Body of pancreas (tissue), 4 donors: ENCODE data around the gene UBXN10. TPM values are rescaled to one million over a fixed set of nuclear protein-coding genes. Genes with fewer than 3 reads are reported as not detected.

Experiments
- ATAC-seq: fragments of 150-250 bp; one replicate; pipeline ENCODE4 v1.9.1; 2016
- DNase-seq, 4 donors: peaks; one replicate each; pipeline ENCODE4 v3.0.0-alpha.2; 2019
- H3K27ac ChIP-seq, 4 donors: fragments of 200-600 bp; sonication (generic); 1 replicate in 3 of 4; 2 replicates in 1 of 4; pipeline versions ENCODE4 v1.5.1 to v1.6.1; 2016 to 2019; ENCODE audit warnings: mild to moderate bottlenecking in 1 of 4, mixed read lengths in 1 of 4, moderate library complexity in 1 of 4
- H3K27me3 ChIP-seq, 2 donors: fragments of 200-600 bp; sonication (generic); one replicate each; pipeline ENCODE4 v1.6.0; 2016; ENCODE audit warnings: mild to moderate bottlenecking in 1 of 2
- H3K36me3 ChIP-seq, 2 donors: fragments of 200-600 bp; sonication (generic); replicated peaks in 1 of 2; 2 replicates each; pipeline ENCODE4 v1.5.1; 2016; ENCODE audit warnings: low read depth in 2 of 2; ENCODE audit not compliant: insufficient read depth in 1 of 2
- H3K4me1 ChIP-seq: fragments of 200-600 bp; sonication (generic); one replicate; pipeline ENCODE4 v1.6.0; 2016
- H3K4me3 ChIP-seq, 2 donors: fragments of 200-600 bp; sonication (generic); 1 replicate in 1 of 2; 2 replicates in 1 of 2; pipeline ENCODE4 v1.5.1; 2016 to 2019
- H3K9me3 ChIP-seq, 3 donors: fragments of 200-600 bp; sonication (generic); 1 replicate in 2 of 3; 2 replicates in 1 of 3; pipeline ENCODE4 v1.5.1; 2016
- POLR2A ChIP-seq, 3 donors: fragments of 450-650 bp; IDR thresholded peaks; one replicate each; pipeline ENCODE4 v1.6.1; 2016; ENCODE audit warnings: antibody characterized with exemption in 3 of 3, mild to moderate bottlenecking in 2 of 3
- WGBS, 2 donors: methylation state at CpG; one replicate each; pipeline ENCODE4 v1.1.5; 2017; 5-methylcytosine and 5-hydroxymethylcytosine counted together
- intact Hi-C: fragments of 100-400 bp; cut with DNase I; formaldehyde crosslinking; loops from one replicate; pipeline ENCODE4 v1.15.1; 2023
- total RNA-seq, 2 donors: library from RNA; depleted of rRNA; stranded (reverse); fragments of >200 nt; gene quantifications; one replicate each; pipeline ENCODE4 v1.1.0, GENCODE V29; 2016
- TF ChIP-seq, protein P1 (sequence below), 7 experiments: fragments of 450-650 bp in 4 of 7; fragments of 200-600 bp in 3 of 7; sonication (generic) in 3 of 7; IDR thresholded peaks; one replicate each; pipeline ENCODE4 v1.5.1; 2016 to 2019; ENCODE audit warnings: antibody characterized with exemption in 7 of 7

The UBXN10 gene
- total RNA-seq, 2 donors from 2014 or later: under 0.01 to 1.0 TPM

DNA sequence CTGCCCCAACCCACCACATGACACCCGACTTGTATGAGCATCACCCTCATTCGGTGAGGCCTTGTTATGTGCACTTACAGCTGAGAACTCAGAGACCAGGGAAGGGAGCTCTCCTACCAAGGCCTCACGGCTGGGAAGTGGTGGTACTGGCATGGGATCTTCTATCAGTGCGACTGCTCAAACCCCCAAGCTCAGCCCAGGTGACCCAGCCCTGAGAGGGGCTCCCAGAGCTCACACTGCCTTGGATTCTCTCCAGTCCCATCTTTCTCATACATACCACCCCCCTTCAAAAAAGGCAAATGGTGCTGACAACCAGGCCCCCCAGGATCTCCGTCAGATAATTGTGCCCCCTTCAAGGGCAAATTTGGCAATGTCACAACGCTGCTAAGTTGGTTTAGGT is 47.5 kb upstream of the UBXN10 start:
- no peak overlapping the region for H3K4me3 ChIP-seq
- H3K9me3 ChIP-seq: no peaks in the 10 kb centered on the region
- no peaks in the 10 kb centered on the region for H3K4me1 ChIP-seq
- WGBS, 2 donors: 84 to 87% methylated on average over 6 of the region's 6 CpGs
- ATAC-seq: no peak
- intact Hi-C loops: no loop called here
- H3K36me3 ChIP-seq: no peaks in the 10 kb centered on the region
- no peaks in the 10 kb centered on the region for H3K27me3 ChIP-seq
- H3K27ac ChIP-seq: no peak overlapping the region
- no peak for DNase-seq
- TF ChIP-seq, protein P1, sequence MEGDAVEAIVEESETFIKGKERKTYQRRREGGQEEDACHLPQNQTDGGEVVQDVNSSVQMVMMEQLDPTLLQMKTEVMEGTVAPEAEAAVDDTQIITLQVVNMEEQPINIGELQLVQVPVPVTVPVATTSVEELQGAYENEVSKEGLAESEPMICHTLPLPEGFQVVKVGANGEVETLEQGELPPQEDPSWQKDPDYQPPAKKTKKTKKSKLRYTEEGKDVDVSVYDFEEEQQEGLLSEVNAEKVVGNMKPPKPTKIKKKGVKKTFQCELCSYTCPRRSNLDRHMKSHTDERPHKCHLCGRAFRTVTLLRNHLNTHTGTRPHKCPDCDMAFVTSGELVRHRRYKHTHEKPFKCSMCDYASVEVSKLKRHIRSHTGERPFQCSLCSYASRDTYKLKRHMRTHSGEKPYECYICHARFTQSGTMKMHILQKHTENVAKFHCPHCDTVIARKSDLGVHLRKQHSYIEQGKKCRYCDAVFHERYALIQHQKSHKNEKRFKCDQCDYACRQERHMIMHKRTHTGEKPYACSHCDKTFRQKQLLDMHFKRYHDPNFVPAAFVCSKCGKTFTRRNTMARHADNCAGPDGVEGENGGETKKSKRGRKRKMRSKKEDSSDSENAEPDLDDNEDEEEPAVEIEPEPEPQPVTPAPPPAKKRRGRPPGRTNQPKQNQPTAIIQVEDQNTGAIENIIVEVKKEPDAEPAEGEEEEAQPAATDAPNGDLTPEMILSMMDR (IDR thresholded peaks at IDR 0.05): no peak

DNA sequence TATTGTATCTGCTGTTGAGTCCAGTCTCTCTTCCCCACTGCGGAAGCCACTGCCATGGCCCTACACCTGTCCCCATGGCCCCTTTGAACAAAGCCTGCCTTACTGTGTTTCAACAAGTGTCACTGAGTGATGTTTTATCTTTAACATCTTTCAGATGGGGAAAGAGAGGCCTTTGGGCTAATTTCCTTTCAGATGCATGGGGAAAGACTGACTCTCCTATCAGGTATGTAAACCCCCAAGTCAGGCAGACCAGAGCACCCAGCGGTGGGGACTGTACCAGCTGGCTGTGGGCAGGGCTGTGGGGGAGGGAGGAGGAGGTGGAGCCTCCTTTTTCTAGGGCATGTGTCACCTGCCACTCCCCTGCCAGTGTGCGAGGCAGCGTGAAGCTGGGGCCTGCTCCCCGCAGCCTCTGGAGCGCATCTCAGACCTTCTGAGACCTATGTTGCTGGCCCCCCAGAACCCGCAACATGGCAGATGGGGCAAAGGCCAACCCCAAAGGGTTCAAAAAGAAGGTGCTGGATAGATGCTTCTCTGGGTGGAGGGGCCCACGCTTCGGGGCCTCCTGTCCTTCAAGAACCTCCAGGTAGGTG is 46.8 kb upstream of the UBXN10 start, which contains the start of gene PLA2G2F:
Gene PLA2G2F (plus strand): TSS at position 363 of the 590 bp plus-strand sequence. CDS start 105 bp downstream, at position 468.
- Histone ChIP-seq H3K9me3 (no peaks in the 10 kb centered on the region), H3K4me1 (no peaks in the 10 kb centered on the region), H3K4me3 (no peak within 1 kb of the TSS), H3K27ac (no peak within 1 kb of the TSS), H3K27me3 (no peaks in the 10 kb centered on the region), H3K36me3 (no peaks in the 10 kb centered on the region)
- TF ChIP-seq, protein P1 (IDR thresholded peaks at IDR 0.05): no peak
- no peak for TF ChIP-seq POLR2A (IDR thresholded peaks at IDR 0.05)
- 88 to 92% methylated on average over 6 to 9 of the region's 9 CpGs for WGBS, 2 donors
- ATAC-seq (no peak), DNase-seq (no peak)
- intact Hi-C loops: no loop called here

DNA sequence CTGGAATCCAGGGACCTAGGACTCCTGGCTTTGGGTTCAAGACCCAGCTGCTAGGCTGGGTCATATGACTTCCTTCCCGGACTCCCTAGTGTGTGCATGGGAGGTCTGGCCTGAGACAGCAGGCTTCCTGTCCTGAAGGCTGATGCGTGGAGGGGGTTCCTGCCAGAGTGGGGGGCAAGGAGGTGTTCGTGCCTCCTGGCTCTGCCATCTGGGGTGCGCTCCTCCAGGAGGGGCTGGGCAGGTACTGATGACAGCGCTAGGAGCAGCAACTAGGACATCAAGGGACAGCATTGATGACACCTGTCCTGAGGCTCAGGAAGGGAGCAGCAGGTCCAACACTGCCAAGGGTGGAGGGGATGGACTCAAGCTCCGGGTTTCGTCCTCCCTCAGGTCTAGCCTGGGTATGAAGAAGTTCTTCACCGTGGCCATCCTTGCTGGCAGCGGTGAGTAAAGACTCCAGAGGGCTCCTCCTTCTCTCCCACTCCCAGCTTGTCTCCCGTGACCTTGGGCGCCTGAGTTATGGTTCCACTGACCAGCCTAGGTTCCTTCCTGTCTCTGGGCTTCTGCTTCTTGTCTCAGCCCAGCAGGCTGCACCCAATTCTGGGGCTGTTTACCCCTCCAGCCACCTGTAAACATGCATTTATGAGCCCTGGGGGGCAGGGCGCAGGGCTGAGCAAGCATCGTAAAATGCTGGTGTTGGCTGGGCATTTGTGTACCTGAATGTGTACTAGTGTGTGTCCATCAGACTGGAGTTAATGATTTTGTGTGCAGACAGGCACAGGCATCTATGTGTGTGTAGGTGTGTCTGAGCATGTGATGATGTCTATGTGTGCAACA is 45.9 kb upstream of the UBXN10 start:
- Histone ChIP-seq H3K27ac (no peak overlapping the region), H3K9me3 (no peaks in the 10 kb centered on the region), H3K4me3 (no peak overlapping the region), H3K36me3 (no peaks in the 10 kb centered on the region), H3K4me1 (no peaks in the 10 kb centered on the region), H3K27me3 (no peaks in the 10 kb centered on the region)
- TF ChIP-seq, protein P1 (IDR thresholded peaks at IDR 0.05): no peak
- TF ChIP-seq POLR2A (IDR thresholded peaks at IDR 0.05): no peak
- no peak for ATAC-seq
- no peak for DNase-seq
- intact Hi-C loops: no loop called here
- WGBS, 2 donors: 72 to 79% methylated on average over 7 to 13 of the region's 13 CpGs

DNA sequence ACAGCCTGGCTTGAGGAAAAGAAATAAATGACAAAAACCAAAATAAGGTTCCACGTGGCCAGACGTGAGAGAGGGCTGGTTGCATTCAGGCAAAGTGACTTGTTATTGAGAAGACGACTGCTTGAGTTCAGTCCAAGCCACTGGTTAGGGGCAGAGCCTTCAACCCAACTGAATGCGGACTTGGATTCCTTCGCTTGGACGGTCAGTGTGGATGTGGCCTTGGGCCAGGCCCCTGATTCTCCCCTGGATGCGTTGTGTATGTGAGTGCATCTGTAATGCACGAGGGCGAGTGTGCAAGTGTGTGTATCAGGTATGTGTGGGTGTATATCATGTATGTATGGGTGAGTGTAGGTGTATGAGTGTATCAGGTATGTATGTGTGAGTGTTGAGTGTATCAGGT is 44.9 kb upstream of the UBXN10 start:
- 83 to 86% methylated on average over 9 of the region's 9 CpGs for WGBS, 2 donors
- no peak for ATAC-seq
- DNase-seq: no peak
- H3K36me3 ChIP-seq: no peaks in the 10 kb centered on the region
- no peak overlapping the region for H3K27ac ChIP-seq
- no peaks in the 10 kb centered on the region for H3K4me1 ChIP-seq
- H3K4me3 ChIP-seq: no peak overlapping the region
- H3K9me3 ChIP-seq: no peaks in the 10 kb centered on the region
- H3K27me3 ChIP-seq: no peaks in the 10 kb centered on the region
- intact Hi-C loops: no loop called here
- TF ChIP-seq, protein P1 (IDR thresholded peaks at IDR 0.05): no peak
- no peak for TF ChIP-seq POLR2A (IDR thresholded peaks at IDR 0.05)
